GM10266 (cell line): ENCODE results near the gene CDK14.

Experiments used
- DNase-seq: peaks from one replicate; pipeline ENCODE4 v3.0.0; 2012; ENCODE audit errors: extremely low spot score
- TF ChIP-seq, protein P1 (sequence below): IDR thresholded peaks from 2 replicates; pipeline ENCODE4 v1.5.1; 2012; ENCODE audit warnings: mild to moderate bottlenecking, low read depth; ENCODE audit not compliant: control insufficient read depth, insufficient read depth; ENCODE audit errors: missing control alignments

CDK14 gene

GRCh38 chr7:90690159-90690858 is 94.2 kb downstream of the CDK14 start:
- no peak for DNase-seq
- TF ChIP-seq, protein P1, sequence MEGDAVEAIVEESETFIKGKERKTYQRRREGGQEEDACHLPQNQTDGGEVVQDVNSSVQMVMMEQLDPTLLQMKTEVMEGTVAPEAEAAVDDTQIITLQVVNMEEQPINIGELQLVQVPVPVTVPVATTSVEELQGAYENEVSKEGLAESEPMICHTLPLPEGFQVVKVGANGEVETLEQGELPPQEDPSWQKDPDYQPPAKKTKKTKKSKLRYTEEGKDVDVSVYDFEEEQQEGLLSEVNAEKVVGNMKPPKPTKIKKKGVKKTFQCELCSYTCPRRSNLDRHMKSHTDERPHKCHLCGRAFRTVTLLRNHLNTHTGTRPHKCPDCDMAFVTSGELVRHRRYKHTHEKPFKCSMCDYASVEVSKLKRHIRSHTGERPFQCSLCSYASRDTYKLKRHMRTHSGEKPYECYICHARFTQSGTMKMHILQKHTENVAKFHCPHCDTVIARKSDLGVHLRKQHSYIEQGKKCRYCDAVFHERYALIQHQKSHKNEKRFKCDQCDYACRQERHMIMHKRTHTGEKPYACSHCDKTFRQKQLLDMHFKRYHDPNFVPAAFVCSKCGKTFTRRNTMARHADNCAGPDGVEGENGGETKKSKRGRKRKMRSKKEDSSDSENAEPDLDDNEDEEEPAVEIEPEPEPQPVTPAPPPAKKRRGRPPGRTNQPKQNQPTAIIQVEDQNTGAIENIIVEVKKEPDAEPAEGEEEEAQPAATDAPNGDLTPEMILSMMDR: peak; percentile 13

DNA sequence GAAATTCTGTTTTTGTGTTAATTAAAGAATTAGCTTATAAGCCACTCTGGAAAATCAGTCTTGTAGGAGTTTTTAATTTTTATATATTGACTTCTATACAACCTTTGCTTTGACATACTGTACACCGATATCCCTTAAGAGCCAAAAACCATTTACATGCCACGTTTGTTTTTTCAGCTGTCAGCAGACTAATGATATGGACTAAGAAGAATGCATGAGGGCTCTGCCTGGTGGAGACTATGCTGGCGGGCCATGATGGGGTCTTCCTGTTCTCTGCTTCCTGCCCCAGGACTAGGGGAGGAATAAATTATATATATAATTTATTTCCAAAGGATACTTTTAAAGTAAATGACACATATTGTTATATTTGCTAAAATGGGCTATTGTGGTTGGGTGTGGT is 96.3 kb downstream of the CDK14 start:
- no peak for DNase-seq
- TF ChIP-seq, protein P1: no peak

DNA sequence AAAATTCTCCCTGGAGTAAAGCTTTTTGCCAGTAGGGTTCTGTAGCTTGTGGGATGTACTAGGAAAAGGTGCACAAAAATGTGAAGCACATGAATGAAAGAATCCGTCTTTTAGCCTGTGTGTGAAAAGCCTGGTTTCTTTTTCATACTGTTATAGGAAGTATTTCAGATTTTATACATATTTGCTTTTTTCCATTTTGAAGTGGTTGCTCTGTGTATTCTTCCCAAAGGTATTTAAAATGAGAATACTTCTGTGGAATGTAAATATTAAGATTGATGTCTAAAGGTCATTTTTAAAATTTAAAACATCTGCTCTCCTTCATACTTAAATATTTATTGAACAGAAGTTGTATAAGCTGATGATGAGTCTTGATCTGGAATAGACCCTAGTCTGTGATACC is 96.8 kb downstream of the CDK14 start:
- TF ChIP-seq, protein P1: no peak
- no peak for DNase-seq

GRCh38 chr7:90693939-90694338 is 97.8 kb downstream of the CDK14 start:
- TF ChIP-seq, protein P1: no peak
- DNase-seq: no peak

GRCh38 chr7:90698616-90699015 is 102.5 kb downstream of the CDK14 start:
- TF ChIP-seq, protein P1: no peak
- no peak for DNase-seq

DNA sequence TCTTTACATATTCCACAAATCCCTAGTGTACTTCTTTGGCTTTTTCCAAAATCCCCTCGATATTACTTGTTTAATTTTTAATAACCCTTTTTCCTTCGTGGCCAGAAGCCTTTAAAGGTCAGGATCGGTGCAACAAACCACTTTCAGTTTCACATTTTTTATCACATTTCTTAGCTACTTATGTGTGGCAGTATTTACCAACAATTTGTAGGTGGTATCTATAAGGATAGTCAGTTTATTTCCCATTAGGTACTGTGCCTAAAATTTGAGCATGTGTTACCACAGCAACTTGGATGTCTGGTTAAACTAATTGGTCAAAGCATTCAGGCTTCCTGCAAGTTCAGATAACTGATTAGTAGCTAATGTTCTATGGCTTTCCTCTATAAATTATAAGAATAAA is 104.9 kb downstream of the CDK14 start:
- TF ChIP-seq, protein P1: no peak
- no peak for DNase-seq

GRCh38 chr7:90701771-90702170 is 105.7 kb downstream of the CDK14 start:
- TF ChIP-seq, protein P1: no peak
- no peak for DNase-seq
